ENCODE measurements around the gene GATA1.

The GATA1 gene

DNA sequence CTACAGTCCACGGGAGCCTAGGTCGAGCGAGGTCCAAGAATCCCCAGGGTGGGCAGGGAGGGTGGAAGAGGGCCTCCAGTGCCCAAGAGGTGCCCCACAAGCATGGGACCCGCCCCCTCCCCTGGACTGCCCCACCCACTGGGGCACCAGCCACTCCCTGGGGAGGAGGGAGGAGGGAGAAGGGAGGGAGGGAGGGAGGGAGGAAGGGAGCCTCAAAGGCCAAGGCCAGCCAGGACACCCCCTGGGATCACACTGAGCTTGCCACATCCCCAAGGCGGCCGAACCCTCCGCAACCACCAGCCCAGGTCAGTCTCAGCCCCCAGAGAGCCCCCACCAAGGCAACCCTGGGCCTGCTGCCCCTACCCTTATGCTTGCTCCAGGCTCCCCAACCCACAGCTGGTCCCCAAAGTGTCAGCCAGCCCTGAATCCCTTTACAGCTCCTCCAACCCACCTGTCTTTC is at the start of gene GATA1:
GATA1 (plus strand) TSS at position 250 of the 460 bp plus-strand sequence. CDS start 4,520 bp downstream, outside the sequence.
- no peak for DNase-seq (ENCODE audit: low read depth in 2 of 2)

GRCh38 chrX:48736878-48737212 is 49.5 kb upstream of the GATA1 start:
- no peak for DNase-seq (ENCODE audit: low read depth in 2 of 2)

GRCh38 chrX:48737213-48737938 is 49.0 kb upstream of the GATA1 start:
- DNase-seq (ENCODE audit: low read depth in 2 of 2): peak; percentile 68 to 72

DNA sequence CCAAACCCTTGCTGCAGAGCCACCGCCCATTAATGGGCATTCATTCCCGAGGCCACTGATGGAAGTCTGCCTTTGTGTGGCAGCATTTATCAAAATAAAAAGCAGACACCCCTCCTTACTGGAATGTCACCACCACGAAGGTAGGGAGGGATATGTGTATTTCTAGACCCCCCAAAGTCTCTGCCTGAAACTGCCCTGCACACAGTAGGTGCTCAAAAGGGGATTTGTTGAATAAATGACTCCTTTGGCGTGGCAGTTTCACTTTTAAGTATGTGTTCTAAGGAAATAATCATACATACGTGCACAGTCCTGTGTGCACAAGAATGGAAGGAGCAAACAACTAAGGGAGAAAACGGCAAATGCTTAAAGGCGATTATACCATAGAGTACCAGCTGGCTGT is 48.5 kb upstream of the GATA1 start:
- DNase-seq (ENCODE audit: low read depth in 2 of 2): no peak

- no peak for DNase-seq (ENCODE audit: low read depth in 2 of 2)
Measured at GRCh38 chrX:48741834-48742233, 44.6 kb upstream of the GATA1 start.

DNA sequence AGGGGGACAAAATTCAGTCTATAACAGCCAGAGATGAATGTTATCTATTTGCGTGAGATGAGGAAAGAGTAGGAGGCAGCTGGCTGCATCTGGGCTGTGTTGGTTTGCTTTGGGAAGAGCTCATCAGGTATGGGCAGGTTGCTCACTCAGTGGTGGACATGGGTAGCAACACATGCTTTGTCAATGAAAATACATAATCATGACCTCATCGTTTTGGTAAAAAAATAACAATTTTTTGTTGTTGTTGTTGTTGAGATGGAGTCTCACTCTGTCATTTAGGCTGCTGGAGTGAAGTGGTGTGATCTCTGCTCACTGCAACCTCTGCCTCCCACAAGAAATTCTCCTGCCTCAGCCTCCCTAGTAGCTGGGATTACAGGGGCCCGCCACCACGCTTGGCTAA is 41.2 kb upstream of the GATA1 start:
- no peak for DNase-seq (ENCODE audit: low read depth in 2 of 2)

DNA sequence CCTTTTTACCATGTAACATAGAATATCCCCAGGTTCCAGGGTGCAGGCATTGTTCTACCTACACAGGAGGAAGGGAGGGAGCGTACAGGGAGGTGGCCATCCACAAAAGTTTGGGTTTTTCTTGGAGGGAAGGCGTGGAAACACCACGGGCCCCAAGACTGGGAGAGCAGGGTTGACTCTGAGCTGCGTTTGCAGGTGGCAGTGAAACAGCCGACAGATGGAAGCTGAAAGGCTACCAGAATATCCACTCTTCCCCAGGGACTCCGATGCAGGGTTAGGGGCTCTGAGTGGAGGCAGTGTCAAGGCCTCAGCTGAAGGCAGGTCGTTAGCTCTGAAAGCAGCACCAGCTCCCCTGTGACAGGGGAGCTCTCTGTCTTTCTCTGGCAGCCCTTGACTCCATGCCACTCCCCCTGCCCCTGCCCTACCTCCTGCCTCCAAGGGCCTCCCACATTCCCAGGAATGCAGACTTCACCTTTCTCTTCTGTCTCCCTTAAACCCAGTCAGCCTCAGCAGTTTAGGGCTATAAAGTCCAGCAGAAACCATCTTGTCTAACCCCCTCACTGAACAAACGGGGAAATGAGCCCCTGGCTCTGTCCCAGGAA is 38.9 kb upstream of the GATA1 start:
- DNase-seq (ENCODE audit: low read depth in 2 of 2): no peak

- no peak for DNase-seq (ENCODE audit: low read depth in 2 of 2)
Measured at GRCh38 chrX:48749182-48749581, 37.2 kb upstream of the GATA1 start.

- no peak for DNase-seq (ENCODE audit: low read depth in 2 of 2)
Measured at GRCh38 chrX:48751343-48751742, 35.0 kb upstream of the GATA1 start.

DNA sequence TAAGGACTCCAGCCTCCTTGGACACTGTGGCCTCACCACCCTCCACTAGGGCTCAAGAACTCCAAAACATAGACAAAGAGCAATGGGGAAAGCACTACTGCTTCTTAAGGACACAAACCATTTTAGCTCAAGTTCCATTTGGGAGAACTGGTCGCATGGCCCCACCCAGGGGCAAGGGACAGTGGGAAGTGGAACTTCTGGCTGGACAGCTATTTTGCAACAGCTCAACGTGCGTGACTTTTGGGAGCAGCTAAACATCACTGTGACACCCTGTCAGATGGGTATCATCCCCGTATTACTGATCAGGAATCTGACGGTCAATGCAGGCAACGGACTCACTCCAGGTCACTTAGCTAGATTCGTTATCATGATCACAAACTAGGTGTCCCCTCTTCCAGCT is 33.9 kb upstream of the GATA1 start:
- no peak for DNase-seq (ENCODE audit: low read depth in 2 of 2)

DNA sequence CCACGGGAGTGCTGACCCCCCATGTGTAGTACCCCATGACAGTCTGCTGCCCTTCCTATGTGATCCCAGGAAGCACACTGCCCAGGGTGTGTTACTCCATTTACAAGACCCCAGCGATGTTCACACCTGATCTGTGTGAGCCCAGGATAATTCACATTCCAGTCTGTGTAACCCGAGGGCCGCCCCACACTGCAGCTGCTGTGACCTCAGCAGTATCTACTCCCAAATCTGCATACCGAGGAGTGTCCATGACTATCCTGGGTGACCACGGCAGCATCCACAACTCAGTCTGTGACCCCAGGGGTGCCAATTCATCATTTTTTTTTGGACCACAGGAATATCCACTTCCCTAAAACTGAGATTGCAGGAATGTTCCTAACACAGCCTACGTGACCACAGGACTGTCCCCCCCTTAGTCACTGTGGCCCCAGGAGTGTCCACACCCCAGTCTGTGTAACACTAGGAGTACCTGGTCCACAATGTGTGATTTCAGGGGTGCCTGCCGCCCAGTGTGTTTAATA is 32.6 kb upstream of the GATA1 start:
- no peak for DNase-seq (ENCODE audit: low read depth in 2 of 2)

DNA sequence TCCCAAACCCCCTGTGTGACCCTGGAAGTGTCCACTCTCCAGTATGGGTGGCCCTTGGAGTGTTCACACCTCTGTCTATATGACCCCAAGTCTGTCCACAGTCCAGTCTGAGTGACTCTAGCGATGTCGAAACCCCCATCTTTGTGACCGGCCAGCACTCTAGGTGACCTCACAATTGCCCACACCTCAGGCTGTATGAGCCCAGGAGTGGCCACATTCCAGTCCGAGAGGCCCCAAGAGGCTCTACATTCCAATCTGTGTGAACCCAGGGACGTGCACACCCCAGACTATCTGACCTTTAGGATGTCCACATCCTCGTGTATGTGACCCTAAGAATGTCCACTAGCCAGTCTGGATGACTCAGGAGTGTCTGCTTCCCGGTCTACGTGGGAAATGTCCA is 32.2 kb upstream of the GATA1 start:
- DNase-seq (ENCODE audit: low read depth in 2 of 2): no peak

DNA sequence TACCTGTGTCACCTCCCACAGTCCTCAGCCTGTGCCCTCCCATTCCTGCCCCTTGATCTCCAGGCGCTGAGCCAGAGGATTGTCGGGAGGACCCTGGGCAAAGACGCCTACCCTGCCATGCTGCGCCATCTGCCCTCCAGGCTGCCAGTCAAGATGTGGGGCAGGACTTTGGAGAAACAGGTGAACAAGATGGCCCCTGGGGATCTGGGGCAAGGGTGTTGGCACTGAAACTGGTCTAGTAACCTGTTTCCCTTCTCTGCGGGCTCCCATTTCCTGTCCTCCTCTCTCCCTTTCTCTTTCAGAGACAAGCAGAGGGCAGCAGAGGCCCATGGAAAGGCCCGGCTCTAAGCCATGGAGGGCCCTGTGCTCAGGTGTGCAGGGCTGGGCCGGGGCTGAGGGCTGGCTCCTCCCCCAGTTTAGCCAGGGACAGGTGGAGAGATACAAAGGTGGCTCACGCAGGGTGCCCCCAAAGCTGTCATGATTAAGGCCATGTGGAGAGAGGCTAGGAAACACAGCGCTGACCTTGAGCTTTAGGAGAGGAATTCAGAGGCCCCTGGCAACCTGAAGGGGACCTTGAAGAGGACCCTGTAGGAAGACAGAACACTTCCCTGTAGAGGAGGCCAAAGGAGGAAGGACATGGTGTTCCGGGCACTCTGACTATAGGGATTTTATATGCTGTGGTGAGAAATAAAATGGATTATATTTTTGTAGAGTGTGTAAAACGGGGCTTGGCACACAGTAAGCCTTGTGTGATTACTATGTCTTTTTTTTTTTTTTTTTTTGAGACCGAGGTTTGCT is 24.5 kb upstream of the GATA1 start, which contains the start of gene GLOD5:
GLOD5 (plus strand) TSS at position 74 of the 798 bp plus-strand sequence; CDS start at position 118, 44 bp downstream.
- DNase-seq (ENCODE audit: low read depth in 2 of 2): no peak

DNA sequence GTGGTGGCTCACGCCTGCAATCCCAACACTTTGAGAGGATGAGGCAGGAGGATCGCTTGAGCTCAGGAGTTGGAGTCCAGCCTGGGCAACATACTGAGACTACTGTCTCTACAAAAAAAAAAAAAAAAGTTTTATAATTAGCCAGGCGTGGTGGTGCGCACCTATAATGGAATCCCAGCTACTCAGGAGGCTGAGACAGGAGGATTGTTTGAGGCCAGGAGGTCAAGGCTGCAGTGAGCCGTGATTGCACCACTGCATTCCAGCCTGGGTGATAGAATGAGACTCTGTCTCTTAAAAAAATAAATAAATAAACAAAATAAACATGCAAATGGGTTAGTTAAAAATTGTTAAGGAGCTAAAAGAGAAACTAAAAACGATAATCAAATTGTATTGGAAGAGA is 17.2 kb upstream of the GATA1 start:
- no peak for DNase-seq (ENCODE audit: low read depth in 2 of 2)

GRCh38 chrX:48770296-48770695 is 16.1 kb upstream of the GATA1 start:
- no peak for DNase-seq (ENCODE audit: low read depth in 2 of 2)

DNA sequence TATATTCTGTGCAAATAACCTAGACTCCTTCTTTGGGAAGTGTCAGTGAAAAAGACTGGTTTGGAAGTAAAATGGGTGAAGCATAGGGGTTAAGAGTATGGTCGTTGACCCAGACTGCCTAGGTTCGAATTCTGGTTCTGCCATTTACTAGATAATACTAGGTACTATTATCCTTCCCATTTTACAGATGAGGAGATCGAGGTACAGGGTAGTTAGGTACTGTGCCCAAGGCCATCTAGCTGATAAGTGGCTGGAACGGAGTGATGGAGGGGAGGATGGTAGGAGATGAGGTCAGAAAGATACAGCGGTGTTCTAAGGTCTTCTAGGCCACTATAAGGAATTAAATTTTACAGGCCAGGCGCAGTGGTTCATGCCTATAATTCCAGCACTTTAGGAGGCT is 13.8 kb upstream of the GATA1 start:
- DNase-seq (ENCODE audit: low read depth in 2 of 2): no peak

- no peak for DNase-seq (ENCODE audit: low read depth in 2 of 2)
Measured at GRCh38 chrX:48776818-48777439, 9.5 kb upstream of the GATA1 start.

GRCh38 chrX:48779399-48779798 is 7.0 kb upstream of the GATA1 start:
- DNase-seq (ENCODE audit: low read depth in 2 of 2): no peak

DNA sequence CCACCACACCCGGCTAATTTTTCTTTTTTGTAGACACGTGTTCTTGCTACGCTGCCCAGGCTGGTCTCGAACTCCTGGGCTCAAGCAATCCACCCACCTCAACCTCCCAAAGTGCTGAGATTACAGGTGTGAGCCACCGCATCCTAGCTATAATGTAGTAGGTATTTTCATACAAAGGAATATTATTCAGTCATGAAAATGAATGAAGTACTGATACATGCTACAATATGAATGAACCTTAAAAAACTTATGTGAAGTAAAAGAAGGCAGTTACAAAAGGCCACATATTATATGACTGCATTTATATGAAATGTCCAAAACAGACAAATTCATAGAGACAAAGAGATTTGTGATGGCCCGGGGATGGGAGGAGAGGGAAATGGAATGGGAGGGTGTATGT is 4.7 kb upstream of the GATA1 start:
- no peak for DNase-seq (ENCODE audit: low read depth in 2 of 2)

DNA sequence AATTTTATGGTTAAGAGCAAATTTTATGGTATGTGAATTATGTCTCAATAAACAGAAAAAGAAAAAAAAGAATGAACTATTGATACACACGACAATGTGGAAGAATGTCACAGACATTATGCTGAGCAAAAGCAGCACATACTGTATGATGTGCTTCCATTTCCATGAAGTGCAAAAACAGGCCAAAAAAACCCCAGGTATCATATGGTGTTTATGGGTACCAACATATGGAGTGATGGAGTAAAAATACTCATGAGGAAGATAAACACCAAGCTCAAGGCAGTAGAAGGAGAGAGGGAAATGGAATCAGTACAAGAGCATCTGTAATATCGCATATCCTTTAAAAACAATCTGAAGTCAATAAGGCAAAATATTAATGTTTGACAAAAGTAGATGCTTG is 4.2 kb upstream of the GATA1 start:
- DNase-seq (ENCODE audit: low read depth in 2 of 2): no peak

DNA sequence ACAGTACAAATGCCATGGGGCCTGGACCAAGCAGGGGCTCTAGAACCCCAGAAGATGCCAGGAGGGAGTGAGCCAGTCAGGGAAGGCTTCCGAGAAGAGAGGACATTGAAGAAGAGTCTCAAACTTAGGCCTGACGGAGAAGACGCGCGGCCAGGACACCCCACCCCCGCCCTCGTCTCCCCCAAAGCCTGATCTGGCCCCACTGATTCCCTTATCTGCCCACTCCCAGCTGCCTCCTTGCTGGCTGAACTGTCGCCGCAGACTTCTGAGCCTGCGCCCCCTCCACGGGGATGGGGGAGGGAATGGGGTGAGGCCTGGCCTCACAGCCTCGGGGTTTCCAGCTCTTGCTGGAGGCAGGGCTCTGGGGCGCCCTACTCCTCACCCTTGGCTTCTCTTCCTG is 3.6 kb upstream of the GATA1 start:
- DNase-seq (ENCODE audit: low read depth in 2 of 2): no peak

GRCh38 chrX:48784726-48785125 is 1.7 kb upstream of the GATA1 start:
- no peak for DNase-seq (ENCODE audit: low read depth in 2 of 2)

All from activated CD4-positive, alpha-beta T cell treated with anti-CD3 and anti-CD28 coated beads for 24 hours (primary cell).